Measurements from ENCODE around the gene RAI1.

GRCh38 chr17:17708816-17709215 lies 27.6 kb downstream of the RAI1 start:
- TF ChIP-seq, protein P1, sequence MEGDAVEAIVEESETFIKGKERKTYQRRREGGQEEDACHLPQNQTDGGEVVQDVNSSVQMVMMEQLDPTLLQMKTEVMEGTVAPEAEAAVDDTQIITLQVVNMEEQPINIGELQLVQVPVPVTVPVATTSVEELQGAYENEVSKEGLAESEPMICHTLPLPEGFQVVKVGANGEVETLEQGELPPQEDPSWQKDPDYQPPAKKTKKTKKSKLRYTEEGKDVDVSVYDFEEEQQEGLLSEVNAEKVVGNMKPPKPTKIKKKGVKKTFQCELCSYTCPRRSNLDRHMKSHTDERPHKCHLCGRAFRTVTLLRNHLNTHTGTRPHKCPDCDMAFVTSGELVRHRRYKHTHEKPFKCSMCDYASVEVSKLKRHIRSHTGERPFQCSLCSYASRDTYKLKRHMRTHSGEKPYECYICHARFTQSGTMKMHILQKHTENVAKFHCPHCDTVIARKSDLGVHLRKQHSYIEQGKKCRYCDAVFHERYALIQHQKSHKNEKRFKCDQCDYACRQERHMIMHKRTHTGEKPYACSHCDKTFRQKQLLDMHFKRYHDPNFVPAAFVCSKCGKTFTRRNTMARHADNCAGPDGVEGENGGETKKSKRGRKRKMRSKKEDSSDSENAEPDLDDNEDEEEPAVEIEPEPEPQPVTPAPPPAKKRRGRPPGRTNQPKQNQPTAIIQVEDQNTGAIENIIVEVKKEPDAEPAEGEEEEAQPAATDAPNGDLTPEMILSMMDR (conservative IDR thresholded peaks at IDR 0.05; ENCODE audit: low read depth in 2 of 2) = no peak
- no peak for TF ChIP-seq POLR2AphosphoS5 (IDR thresholded peaks at IDR 0.05; ENCODE audit: low read depth)

Measured in GM23338 (cell line).